Left lung (tissue), 10 donors: ENCODE data around the gene DIS3. TPM values are rescaled to one million over a fixed set of nuclear protein-coding genes. Genes with fewer than 3 reads are reported as not detected.

Experiments used
- ATAC-seq: fragments of 200-7000 bp; cut with Tn5 transposase; one replicate; pipeline ENCODE4 v1.9.1; 2020; ENCODE audit warnings: moderate library complexity
- DNase-seq, 4 donors: peaks; one replicate each; pipeline ENCODE4 v3.0.0-alpha.2; 2013 to 2020
- H3K27ac ChIP-seq, 2 donors: fragments of 200-600 bp; sonication (generic) in 1 of 2; one replicate each; pipeline versions ENCODE4 v1.5.0 to v1.8.0; 2020 to 2021
- H3K27me3 ChIP-seq, 2 donors: fragments of 200-600 bp; sonication (generic) in 1 of 2; one replicate each; pipeline versions ENCODE4 v1.5.0 to v1.8.0; 2020 to 2021
- H3K36me3 ChIP-seq, 2 donors: fragments of 200-600 bp; sonication (generic) in 1 of 2; one replicate each; pipeline versions ENCODE4 v1.5.0 to v1.8.0; 2020 to 2021
- H3K4me1 ChIP-seq, 2 donors: fragments of 200-600 bp; one replicate each; pipeline ENCODE4 v1.8.0; 2021
- H3K4me3 ChIP-seq, 2 donors: fragments of 200-600 bp; sonication (generic) in 1 of 2; one replicate each; pipeline versions ENCODE4 v1.5.0 to v1.8.0; 2020 to 2021; ENCODE audit warnings: mild to moderate bottlenecking in 1 of 2
- H3K9me3 ChIP-seq, 2 donors: fragments of 200-600 bp; sonication (generic) in 1 of 2; one replicate each; pipeline versions ENCODE4 v1.5.0 to v1.8.0; 2020 to 2021
- intact Hi-C, 2 donors: fragments of 100-400 bp; cut with DNase I; formaldehyde crosslinking; loops; one replicate each; pipeline versions ENCODE4 v1.11.2 to v1.14.2; 2022
- polyA plus RNA-seq, 6 donors: library from polyadenylated mRNA; unstranded; fragments of 120-200 nt; gene quantifications; one replicate each; pipeline ENCODE4 v1.2.1, GENCODE V29; 2013; ENCODE audit not compliant: insufficient read length in 6 of 6
- total RNA-seq, 2 donors: library from RNA; stranded (reverse); fragmentation: NEBNext Ultra II Directional; extraction: Animal tissue kit (Norgen Biotek cat#: 25700); gene quantifications; one replicate each; pipeline ENCODE4 v1.2.1, GENCODE V29; 2021
- TF ChIP-seq, protein P1 (sequence below), 2 donors: fragments of 200-600 bp; sonication (generic) in 1 of 2; IDR thresholded peaks; one replicate each; pipeline versions ENCODE4 v1.5.0 to v1.8.0; 2021; ENCODE audit warnings: antibody characterized with exemption in 2 of 2
- donor health status: DM: no; HTN: yes; CAD: no.
- donor health status: DM: no; HTN: no; CAD: no.

The DIS3 gene
- total and polyA plus RNA-seq, 8 donors, result 25.3 to 39.8 (median 34.7) TPM

DNA sequence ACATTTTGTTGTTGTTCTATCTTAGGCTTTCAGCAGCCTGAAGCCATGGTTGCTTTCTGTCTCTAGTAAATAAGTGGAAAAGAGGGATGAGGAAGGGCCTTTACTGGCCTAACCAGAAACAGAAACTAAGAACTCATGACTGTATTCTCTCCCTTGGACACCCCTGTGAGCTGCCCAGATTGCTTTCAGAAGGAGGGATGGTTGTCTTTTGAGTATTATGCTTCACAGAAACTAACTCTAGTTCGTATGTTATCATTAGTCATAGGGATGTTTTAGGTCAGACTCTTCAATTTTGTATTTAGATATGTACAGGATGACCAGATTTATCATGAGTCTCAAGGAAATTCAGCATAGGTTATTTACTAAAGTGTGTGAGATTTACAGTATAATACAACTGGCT is 36.4 kb downstream of the DIS3 start:
- Histone ChIP-seq H3K36me3 (peaks cover 0 to 63% of the 10 kb centered on the region in 2 donors), H3K27me3 (no peaks in the 10 kb centered on the region), H3K4me1 (no peaks in the 10 kb centered on the region), H3K9me3 (no peaks in the 10 kb centered on the region), H3K27ac (no peak overlapping the region), H3K4me3 (no peak overlapping the region)
- ATAC-seq, result no peak
- intact Hi-C loops, result no loop called here
- TF ChIP-seq, protein P1, sequence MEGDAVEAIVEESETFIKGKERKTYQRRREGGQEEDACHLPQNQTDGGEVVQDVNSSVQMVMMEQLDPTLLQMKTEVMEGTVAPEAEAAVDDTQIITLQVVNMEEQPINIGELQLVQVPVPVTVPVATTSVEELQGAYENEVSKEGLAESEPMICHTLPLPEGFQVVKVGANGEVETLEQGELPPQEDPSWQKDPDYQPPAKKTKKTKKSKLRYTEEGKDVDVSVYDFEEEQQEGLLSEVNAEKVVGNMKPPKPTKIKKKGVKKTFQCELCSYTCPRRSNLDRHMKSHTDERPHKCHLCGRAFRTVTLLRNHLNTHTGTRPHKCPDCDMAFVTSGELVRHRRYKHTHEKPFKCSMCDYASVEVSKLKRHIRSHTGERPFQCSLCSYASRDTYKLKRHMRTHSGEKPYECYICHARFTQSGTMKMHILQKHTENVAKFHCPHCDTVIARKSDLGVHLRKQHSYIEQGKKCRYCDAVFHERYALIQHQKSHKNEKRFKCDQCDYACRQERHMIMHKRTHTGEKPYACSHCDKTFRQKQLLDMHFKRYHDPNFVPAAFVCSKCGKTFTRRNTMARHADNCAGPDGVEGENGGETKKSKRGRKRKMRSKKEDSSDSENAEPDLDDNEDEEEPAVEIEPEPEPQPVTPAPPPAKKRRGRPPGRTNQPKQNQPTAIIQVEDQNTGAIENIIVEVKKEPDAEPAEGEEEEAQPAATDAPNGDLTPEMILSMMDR (IDR thresholded peaks at IDR 0.05), result no peak
- DNase-seq, result no peak

DNA sequence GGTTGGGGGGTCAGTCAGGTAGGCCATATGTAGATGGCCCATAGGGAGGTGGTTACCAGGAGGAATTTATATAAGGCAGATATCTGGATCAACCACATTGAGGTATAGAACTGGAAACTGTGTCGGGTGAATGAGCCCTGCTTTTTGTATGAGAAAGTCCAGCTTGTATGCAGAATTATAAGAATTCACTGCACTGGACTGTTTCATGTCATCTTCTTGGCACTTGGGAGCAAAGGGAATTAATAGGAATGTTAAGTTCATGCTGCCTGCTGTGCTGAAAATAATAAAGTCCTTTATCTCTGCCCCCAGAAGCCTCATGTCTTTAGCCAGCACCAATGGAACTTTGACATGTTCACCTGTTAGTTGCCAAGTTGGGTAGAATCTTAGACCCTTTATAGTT is 41.7 kb downstream of the DIS3 start:
- ATAC-seq (no peak), DNase-seq (no peak)
- Histone ChIP-seq H3K9me3 (no peaks in the 10 kb centered on the region), H3K4me3 (no peak overlapping the region), H3K4me1 (no peaks in the 10 kb centered on the region), H3K36me3 (peaks cover 0 to 41% of the 10 kb centered on the region in 2 donors), H3K27me3 (no peaks in the 10 kb centered on the region), H3K27ac (no peak overlapping the region)
- TF ChIP-seq, protein P1 (IDR thresholded peaks at IDR 0.05), result no peak
- intact Hi-C loops, result no loop called here

DNA sequence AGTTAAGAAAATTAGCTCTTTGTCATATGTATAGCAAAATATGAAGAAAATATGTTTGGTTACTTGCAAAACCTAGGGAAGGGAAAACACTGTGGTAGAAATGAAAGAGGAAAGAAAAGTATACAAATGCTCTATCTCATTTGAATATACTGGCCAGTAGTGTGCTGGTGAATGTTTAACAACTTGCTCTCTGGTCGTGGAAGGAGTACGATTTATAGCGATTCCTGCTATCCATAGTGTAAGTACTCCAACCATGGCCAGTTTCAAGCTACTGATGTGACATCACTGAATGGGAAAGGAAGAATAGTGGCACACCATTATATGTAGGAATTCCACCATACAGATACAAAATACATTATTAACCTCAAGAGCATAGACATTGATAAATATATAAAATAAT is 44.7 kb downstream of the DIS3 start:
- TF ChIP-seq, protein P1 (IDR thresholded peaks at IDR 0.05), result no peak
- Histone ChIP-seq H3K27me3 (no peaks in the 10 kb centered on the region), H3K36me3 (peaks cover 0 to 43% of the 10 kb centered on the region in 2 donors), H3K4me1 (no peaks in the 10 kb centered on the region), H3K27ac (no peak overlapping the region), H3K4me3 (no peak overlapping the region), H3K9me3 (no peaks in the 10 kb centered on the region)
- no peak for DNase-seq
- intact Hi-C loops, result no loop called here
- no peak for ATAC-seq

DNA sequence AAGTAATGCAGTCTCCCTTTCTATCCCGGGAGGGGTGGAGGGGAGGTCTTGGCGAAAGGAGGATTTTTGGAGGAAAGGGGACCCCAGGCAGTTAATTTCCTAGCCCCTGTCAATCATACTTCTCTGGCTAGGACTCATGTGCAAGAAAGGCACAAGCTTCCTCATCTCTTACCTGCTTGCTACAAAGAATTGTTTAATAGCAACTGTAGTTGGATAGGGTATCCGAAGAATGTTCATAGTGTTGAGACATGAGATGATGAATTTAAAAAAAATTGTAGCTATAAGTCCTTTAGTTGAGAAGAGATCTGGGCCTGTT is 53.5 kb downstream of the DIS3 start:
- ATAC-seq (no peak), DNase-seq (no peak)
- H3K4me1 ChIP-seq, result peaks cover 6 to 27% of the 10 kb centered on the region in 2 donors
- no peaks in the 10 kb centered on the region for H3K9me3 ChIP-seq
- intact Hi-C loops, result no loop called here
- peak overlapping the region; percentile 78 to 96 for H3K4me3 ChIP-seq
- no peaks in the 10 kb centered on the region for H3K27me3 ChIP-seq
- H3K27ac ChIP-seq, result peak overlapping the region in 1 of 2 donors; percentile 79
- peaks cover 0 to 11% of the 10 kb centered on the region in 2 donors for H3K36me3 ChIP-seq
- TF ChIP-seq, protein P1 (IDR thresholded peaks at IDR 0.05), result no peak

DNA sequence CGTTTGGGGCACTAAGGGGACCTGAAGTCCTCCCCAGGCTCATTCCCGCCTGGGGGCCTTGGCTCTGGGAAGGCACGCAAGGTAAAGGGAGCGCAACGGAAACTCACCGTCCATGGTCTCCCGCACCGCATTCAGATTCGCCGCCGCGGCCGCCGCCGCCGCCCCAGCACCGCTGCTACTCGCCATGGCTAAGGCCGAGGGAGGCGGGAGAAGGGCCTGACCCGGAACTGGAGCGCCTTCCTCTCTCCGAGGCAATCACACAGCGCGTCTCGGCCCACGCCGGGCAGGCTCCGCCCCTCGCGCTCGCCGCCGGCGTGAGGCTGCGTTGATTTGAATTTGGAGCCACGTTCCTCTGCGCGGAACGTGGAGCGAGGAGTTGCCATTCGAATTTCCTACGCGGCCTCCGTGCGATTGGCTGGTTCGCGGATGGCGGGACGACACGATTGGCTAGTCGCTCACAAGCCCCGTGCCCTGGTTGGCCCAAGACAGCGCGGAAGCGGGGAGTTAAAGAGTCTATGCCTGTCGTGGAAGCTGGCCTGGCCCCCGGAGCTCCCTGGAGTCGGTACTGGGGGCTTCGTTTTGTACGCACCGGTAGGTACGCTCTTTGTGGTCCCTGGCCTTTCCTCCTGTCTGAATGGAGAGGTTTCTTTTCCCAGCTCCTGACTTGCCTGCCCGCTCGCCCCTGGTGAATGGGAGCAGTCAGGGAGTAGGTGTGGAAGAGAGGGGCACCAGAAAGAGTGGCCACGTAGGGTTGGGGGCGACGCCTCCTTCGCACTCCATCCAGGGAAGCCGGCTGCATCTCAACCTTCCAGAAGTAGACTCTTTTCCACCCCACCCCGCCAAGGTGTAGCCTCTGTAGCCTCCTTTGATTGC is 54.0 kb downstream of the DIS3 start, which contains the start of the genes BORA and MZT1:
BORA (plus strand) TSS at position 507 of the 873 bp plus-strand sequence. CDS start 1,018 bp downstream, outside the sequence.
MZT1 (minus strand) TSS at position 213 of the 873 bp plus-strand sequence; CDS start at position 186, 27 bp downstream.
- Histone ChIP-seq H3K4me3 (peak within 1 kb of the TSS; percentile 78 to 96), H3K27ac (peak within 1 kb of the TSS; percentile 51 to 79), H3K9me3 (no peaks in the 10 kb centered on the region), H3K4me1 (peaks cover 6 to 27% of the 10 kb centered on the region in 2 donors), H3K36me3 (peaks cover 0 to 6% of the 10 kb centered on the region in 2 donors), H3K27me3 (no peaks in the 10 kb centered on the region)
- DNase-seq (peak; percentile 92 to 99 (median 96)), ATAC-seq (peak; percentile 99)
- TF ChIP-seq, protein P1 (IDR thresholded peaks at IDR 0.05), result no peak
- intact Hi-C loops, result no loop called here
